CD4-positive, alpha-beta T cell treated with Interleukin-2 at 100 ng/mL for 4 hours (primary cell): ENCODE data around the gene SLC43A2.
"Not testable (repeated sequence)": the region's sequence is repeated elsewhere in the genome, so short reads cannot be mapped to it uniquely, and the experiment has no call there.

ENCODE experiments used
- DNase-seq: peaks from one replicate; pipeline ENCODE4 v3.0.0-alpha.2; 2020; ENCODE audit warnings: low spot score

The SLC43A2 gene

GRCh38 chr17:1627982-1628855 lies at the start of gene SLC43A2:
Gene SLC43A2, minus strand, starts transcription at chr17:1628834. Its CDS starts 960 bp downstream, at chr17:1627874.
- peak; percentile 74 for DNase-seq

GRCh38 chr17:1676401-1676800 lies 47.8 kb upstream of the SLC43A2 start:
- DNase-seq, result no peak

GRCh38 chr17:1673041-1673785 lies 44.6 kb upstream of the SLC43A2 start:
- peak; percentile 36 for DNase-seq

- DNase-seq, result not testable (repeated sequence)
Measured at GRCh38 chr17:1663934-1664333, 35.3 kb upstream of the SLC43A2 start.

GRCh38 chr17:1661045-1661444 lies 32.4 kb upstream of the SLC43A2 start:
- no peak for DNase-seq

GRCh38 chr17:1658100-1658499 lies 29.5 kb upstream of the SLC43A2 start:
- no peak for DNase-seq

- no peak for DNase-seq
Measured at GRCh38 chr17:1653735-1654134, 25.1 kb upstream of the SLC43A2 start.

- DNase-seq, result not testable (repeated sequence)
Measured at GRCh38 chr17:1652794-1653193, 24.2 kb upstream of the SLC43A2 start.

GRCh38 chr17:1651559-1651844 lies 22.9 kb upstream of the SLC43A2 start:
- no peak for DNase-seq

GRCh38 chr17:1650731-1651558 lies 22.3 kb upstream of the SLC43A2 start:
- no peak for DNase-seq

GRCh38 chr17:1649844-1650501 lies 21.3 kb upstream of the SLC43A2 start, which contains the start of gene RILP:
Gene RILP, minus strand, starts transcription at chr17:1649866. Its CDS starts 62 bp downstream, at chr17:1649804.
- DNase-seq, result no peak

GRCh38 chr17:1648963-1649843 lies 20.6 kb upstream of the SLC43A2 start:
- DNase-seq, result peak; percentile 95

- no peak for DNase-seq
Measured at GRCh38 chr17:1648173-1648962, 19.7 kb upstream of the SLC43A2 start.

GRCh38 chr17:1647802-1648171 lies 19.2 kb upstream of the SLC43A2 start:
- DNase-seq, result no peak

GRCh38 chr17:1646199-1646875 lies 17.7 kb upstream of the SLC43A2 start:
- no peak for DNase-seq

- no peak for DNase-seq
Measured at GRCh38 chr17:1645207-1646171, 16.9 kb upstream of the SLC43A2 start, which contains the start of gene SCARF1. Gene SCARF1, minus strand, starts transcription at chr17:1645732. Its CDS starts 35 bp downstream, at chr17:1645697.

- DNase-seq, result peak; percentile 72
Measured at GRCh38 chr17:1644493-1645206, 16.0 kb upstream of the SLC43A2 start.
